GM12878 (cell line): ENCODE results near the gene CAMKK1.

Source experiments
- CHD4 ChIP-seq: fragments of 200-600 bp; sonication (generic); IDR thresholded peaks from 2 replicates; pipeline ENCODE4 v1.6.1; 2016; ENCODE audit warnings: mild to moderate bottlenecking
- EZH2 ChIP-seq: IDR thresholded peaks from 2 replicates; pipeline ENCODE4 v1.6.1; 2012; ENCODE audit warnings: low read depth, mild to moderate bottlenecking, control low read depth, inconsistent platforms, low read length, borderline replicate concordance; ENCODE audit not compliant: control insufficient read depth
- RELA ChIP-seq: fragments of 450-650 bp; IDR thresholded peaks from 2 replicates; pipeline ENCODE4 v1.8.0; 2014; ENCODE audit warnings: borderline replicate concordance; ENCODE audit not compliant: partially characterized antibody
- SRF ChIP-seq, 2 experiments: IDR thresholded peaks; 2 replicates each; pipeline ENCODE4 v1.6.1; 2011; ENCODE audit warnings: low read depth in 2 of 2, low read length in 2 of 2, mild to moderate bottlenecking in 1 of 2, moderate library complexity in 1 of 2
- SUPT20H ChIP-seq: IDR thresholded peaks from 2 replicates; pipeline ENCODE4 v1.6.1; 2011; ENCODE audit warnings: low read depth, mild to moderate bottlenecking, low read length, moderate library complexity, borderline replicate concordance; ENCODE audit not compliant: control insufficient read depth
- TF ChIP-seq, protein P1 (sequence below), 3 experiments: IDR thresholded peaks in 2 of 3; conservative IDR thresholded peaks in 1 of 3; 2 replicates each; pipeline ENCODE4 v1.5.1; 2011; ENCODE audit warnings: low read depth in 3 of 3, low read length in 3 of 3, mild to moderate bottlenecking in 3 of 3, control low read depth in 2 of 3, moderate library complexity in 2 of 3, inconsistent platforms in 1 of 3, mixed read lengths in 1 of 3; ENCODE audit not compliant: control insufficient read depth in 2 of 3, insufficient read depth in 1 of 3; ENCODE audit errors: extremely low read depth in 1 of 3

- TF ChIP-seq EZH2 (no peak), RELA (no peak), SRF (IDR thresholded peaks at IDR 0.05; ENCODE audit: low read depth in 2 of 2, low read length in 2 of 2) (no peak), SUPT20H (no peak), CHD4 (no peak)
- TF ChIP-seq, protein P1, sequence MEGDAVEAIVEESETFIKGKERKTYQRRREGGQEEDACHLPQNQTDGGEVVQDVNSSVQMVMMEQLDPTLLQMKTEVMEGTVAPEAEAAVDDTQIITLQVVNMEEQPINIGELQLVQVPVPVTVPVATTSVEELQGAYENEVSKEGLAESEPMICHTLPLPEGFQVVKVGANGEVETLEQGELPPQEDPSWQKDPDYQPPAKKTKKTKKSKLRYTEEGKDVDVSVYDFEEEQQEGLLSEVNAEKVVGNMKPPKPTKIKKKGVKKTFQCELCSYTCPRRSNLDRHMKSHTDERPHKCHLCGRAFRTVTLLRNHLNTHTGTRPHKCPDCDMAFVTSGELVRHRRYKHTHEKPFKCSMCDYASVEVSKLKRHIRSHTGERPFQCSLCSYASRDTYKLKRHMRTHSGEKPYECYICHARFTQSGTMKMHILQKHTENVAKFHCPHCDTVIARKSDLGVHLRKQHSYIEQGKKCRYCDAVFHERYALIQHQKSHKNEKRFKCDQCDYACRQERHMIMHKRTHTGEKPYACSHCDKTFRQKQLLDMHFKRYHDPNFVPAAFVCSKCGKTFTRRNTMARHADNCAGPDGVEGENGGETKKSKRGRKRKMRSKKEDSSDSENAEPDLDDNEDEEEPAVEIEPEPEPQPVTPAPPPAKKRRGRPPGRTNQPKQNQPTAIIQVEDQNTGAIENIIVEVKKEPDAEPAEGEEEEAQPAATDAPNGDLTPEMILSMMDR (IDR thresholded peaks at IDR 0.05 in 2 of 3, conservative IDR thresholded peaks at IDR 0.05 in 1 of 3; ENCODE audit: control insufficient read depth in 2 of 3, extremely low read depth in 1 of 3, insufficient read depth in 1 of 3, low read depth in 3 of 3, low read length in 3 of 3): no peak
Measured at GRCh38 chr17:3923466-3924190, 30.8 kb upstream of the CAMKK1 start.
